K562 (cell line): ENCODE results near the gene CT55.

ENCODE experiments used
- ATF6 ChIP-seq: sonication (generic); formaldehyde crosslinking; IDR thresholded peaks from 2 replicates; pipeline ENCODE4 v1.4.0; 2020; ENCODE audit warnings: mild to moderate bottlenecking, missing genetic modification reagents
- CBX2 ChIP-seq: fragments of 200-600 bp; sonication (generic); IDR thresholded peaks from one replicate; pipeline ENCODE4 v1.6.1; 2012; ENCODE audit warnings: mild to moderate bottlenecking, low read length, inconsistent platforms; ENCODE audit not compliant: insufficient read depth, poor library complexity, severe bottlenecking
- CXXC5 ChIP-seq: fragments of 250-450 bp; sonication (Bioruptor Pico); IDR thresholded peaks from 2 replicates; pipeline ENCODE4 v1.8.0; 2022; ENCODE audit warnings: inconsistent platforms, mild to moderate bottlenecking, moderate library complexity
- E2F4 ChIP-seq: sonication (generic); formaldehyde crosslinking; IDR thresholded peaks from 2 replicates; pipeline ENCODE4 v1.8.0; 2022; ENCODE audit warnings: mild to moderate bottlenecking, low read depth, missing genetic modification reagents
- TARDBP ChIP-seq: fragments of 450-650 bp; IDR thresholded peaks from 2 replicates; pipeline ENCODE4 v1.6.1; 2016
- ZNF121 ChIP-seq: sonication (generic); formaldehyde crosslinking; conservative IDR thresholded peaks from 2 replicates; pipeline ENCODE4 v1.8.0; 2022; ENCODE audit warnings: missing genetic modification reagents
- TF ChIP-seq, protein P1 (sequence below), 3 experiments: IDR thresholded peaks in 2 of 3; conservative IDR thresholded peaks in 1 of 3; 2 replicates each; pipeline ENCODE4 v1.5.1; 2011 to 2012; ENCODE audit warnings: low read length in 3 of 3, mild to moderate bottlenecking in 3 of 3, control low read depth in 2 of 3, improper control_type of control experiment in 1 of 3, inconsistent platforms in 1 of 3, low read depth in 1 of 3, mixed read lengths in 1 of 3, moderate library complexity in 1 of 3; ENCODE audit not compliant: insufficient read depth in 2 of 3
- TF ChIP-seq, protein P2 (sequence below): fragments of 250-450 bp; sonication (Bioruptor Pico); IDR thresholded peaks from 2 replicates; pipeline ENCODE4 v1.8.0; 2022; ENCODE audit warnings: inconsistent platforms

- TF ChIP-seq, protein P1, sequence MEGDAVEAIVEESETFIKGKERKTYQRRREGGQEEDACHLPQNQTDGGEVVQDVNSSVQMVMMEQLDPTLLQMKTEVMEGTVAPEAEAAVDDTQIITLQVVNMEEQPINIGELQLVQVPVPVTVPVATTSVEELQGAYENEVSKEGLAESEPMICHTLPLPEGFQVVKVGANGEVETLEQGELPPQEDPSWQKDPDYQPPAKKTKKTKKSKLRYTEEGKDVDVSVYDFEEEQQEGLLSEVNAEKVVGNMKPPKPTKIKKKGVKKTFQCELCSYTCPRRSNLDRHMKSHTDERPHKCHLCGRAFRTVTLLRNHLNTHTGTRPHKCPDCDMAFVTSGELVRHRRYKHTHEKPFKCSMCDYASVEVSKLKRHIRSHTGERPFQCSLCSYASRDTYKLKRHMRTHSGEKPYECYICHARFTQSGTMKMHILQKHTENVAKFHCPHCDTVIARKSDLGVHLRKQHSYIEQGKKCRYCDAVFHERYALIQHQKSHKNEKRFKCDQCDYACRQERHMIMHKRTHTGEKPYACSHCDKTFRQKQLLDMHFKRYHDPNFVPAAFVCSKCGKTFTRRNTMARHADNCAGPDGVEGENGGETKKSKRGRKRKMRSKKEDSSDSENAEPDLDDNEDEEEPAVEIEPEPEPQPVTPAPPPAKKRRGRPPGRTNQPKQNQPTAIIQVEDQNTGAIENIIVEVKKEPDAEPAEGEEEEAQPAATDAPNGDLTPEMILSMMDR (IDR thresholded peaks at IDR 0.05 in 2 of 3, conservative IDR thresholded peaks at IDR 0.05 in 1 of 3; ENCODE audit: insufficient read depth in 2 of 3, low read depth in 1 of 3, low read length in 3 of 3): no peak
- no peak for TF ChIP-seq TARDBP
- no peak for TF ChIP-seq ZNF121
- TF ChIP-seq CBX2: no peak
- no peak for TF ChIP-seq E2F4
- TF ChIP-seq ATF6 (CRISPR knock-in tag): no peak
- TF ChIP-seq, protein P2, sequence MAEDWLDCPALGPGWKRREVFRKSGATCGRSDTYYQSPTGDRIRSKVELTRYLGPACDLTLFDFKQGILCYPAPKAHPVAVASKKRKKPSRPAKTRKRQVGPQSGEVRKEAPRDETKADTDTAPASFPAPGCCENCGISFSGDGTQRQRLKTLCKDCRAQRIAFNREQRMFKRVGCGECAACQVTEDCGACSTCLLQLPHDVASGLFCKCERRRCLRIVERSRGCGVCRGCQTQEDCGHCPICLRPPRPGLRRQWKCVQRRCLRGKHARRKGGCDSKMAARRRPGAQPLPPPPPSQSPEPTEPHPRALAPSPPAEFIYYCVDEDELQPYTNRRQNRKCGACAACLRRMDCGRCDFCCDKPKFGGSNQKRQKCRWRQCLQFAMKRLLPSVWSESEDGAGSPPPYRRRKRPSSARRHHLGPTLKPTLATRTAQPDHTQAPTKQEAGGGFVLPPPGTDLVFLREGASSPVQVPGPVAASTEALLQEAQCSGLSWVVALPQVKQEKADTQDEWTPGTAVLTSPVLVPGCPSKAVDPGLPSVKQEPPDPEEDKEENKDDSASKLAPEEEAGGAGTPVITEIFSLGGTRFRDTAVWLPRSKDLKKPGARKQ: no peak
- no peak for TF ChIP-seq CXXC5
These were observed 22.5 kb upstream of the CT55 start for GRCh38 chrX:135193740-135194139.
